HG03097 (cell line): ENCODE results near the gene PPP1R9A.

Experiments used
- ATAC-seq: cut with Tn5 transposase; IDR thresholded peaks from one replicate; pipeline ENCODE4 v1.9.1; 2021; ENCODE audit not compliant: unreplicated experiment, low FRiP score

The PPP1R9A gene

DNA sequence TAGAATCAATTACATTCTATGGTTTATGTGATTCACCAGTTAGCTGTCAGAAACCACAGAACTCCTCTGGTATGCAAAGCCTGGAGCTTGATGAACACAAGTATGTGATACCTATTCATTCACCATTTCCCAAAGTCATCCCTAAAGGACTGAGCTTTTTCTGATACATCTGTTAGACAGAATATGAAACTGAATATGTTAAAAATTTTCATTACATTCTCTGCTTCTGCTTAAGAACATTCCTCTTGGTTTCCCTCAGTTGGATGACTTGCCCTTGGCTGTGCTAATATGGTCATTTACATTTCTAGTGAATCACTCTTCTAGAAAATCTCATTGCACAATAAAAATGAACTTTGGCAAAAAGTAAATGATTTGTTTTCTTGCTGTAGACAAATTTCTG is 427.7 kb downstream of the PPP1R9A start:
- ATAC-seq: no peak

DNA sequence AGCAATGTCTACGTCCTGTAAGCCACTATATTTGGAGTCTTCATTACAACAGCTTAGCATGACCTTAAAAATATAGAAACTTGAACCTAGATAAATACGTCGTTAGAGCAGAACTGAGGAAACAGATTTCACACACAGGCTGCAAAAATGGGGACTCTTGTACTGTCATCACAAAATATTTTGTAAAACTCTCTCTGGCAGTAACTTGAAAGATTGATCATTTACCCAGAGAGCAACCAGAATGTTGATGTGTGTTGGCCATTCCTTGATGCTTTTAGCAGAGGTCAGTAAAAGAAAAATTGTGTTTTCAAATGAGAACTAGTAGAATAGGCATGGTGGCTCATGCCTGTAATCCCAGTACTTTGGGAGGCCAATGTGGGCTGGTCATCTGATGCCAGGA is 431.4 kb downstream of the PPP1R9A start:
- ATAC-seq: no peak

DNA sequence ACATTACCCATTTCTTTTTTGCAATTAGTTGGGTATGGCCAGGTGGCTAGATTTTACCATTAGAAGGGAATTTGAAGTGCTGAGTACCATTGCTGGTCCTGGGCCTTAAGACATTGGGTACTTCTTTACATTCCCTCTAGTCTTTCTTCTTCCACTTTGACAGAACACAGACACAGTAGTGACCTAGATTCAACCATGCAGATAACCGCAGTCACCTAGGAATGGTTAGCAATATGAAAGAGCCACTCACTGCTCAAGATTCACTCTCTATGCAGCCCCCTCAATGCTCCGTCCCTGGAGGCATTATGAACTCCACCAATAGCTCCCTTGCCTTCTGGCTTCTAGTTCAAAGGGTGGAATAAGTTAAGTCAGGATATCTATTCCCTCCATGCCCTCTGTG is 433.1 kb downstream of the PPP1R9A start:
- ATAC-seq: no peak

DNA sequence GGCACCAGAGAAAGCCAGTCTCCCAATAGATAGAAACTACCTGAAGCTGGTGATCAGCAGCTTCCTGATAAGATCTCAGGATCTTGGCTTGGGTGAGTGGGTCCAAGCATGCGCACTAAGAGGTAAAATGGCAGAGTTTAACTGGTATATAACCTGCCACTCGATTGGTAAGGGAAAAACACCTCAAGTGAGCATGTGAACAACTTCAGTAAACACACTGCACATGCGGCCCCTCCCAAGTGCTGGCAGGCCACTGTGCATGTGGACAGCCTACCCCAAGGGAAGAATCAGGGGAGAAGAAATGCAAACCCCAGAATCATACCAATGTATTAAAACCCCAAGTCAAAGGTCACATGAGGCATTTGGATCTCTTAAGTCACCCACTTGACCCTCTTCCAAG is 434.6 kb downstream of the PPP1R9A start:
- ATAC-seq: no peak

DNA sequence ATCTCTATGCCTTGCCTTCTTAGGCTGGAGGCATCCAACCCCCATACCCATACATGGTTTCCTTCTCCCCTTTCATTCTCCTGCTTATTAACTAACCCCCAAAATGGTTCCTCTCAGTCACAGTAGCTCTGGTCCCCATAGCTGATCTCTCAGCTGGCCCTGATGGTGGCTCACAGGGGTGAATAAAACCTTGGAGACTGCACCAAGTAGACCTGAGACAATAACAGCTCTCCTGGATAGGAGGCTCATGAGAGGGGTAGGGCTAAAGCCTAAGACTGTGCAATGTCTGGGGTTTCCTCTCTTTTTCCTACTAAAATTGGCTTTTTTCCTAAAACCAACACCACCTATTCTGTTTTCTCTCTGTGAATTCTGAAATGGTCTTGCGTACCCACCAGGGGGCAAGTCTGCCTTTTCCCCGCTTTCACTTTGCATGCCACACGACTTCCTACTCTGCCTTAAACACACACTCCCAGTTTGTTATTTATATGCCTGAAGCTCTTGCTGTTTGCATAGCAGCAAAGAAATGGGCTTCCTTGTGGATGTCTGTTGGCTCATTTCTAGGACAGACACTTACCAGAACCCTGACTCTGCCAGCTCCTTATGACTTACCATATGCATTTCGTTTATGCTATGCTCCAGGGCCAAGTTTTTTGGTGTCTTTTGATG is 435.4 kb downstream of the PPP1R9A start:
- no peak for ATAC-seq
